Activated CD8-positive, alpha-beta T cell treated with anti-CD3 and anti-CD28 coated beads, Interleukin-2, amount 10 ng/mL, durations not matched to agents 7 days and 5 days (primary cell): Measurements from ENCODE around the gene RTN4RL1. TPM values are rescaled to one million over a fixed set of nuclear protein-coding genes. Genes with fewer than 3 reads are reported as not detected.
A peak's percentile ranks its signal among the peaks of the same experiment; 100 is the strongest.

Experiments used
- ATAC-seq: fragments of 150-1000 bp; cut with Tn5 transposase; one replicate; pipeline ENCODE4 v1.10.0; 2021; ENCODE audit warnings: moderate library complexity
- CTCF ChIA-PET: fragments of 350-600 bp; sonication (Branson Sonifier 250); formaldehyde crosslinking; loops from one replicate; lab custom pipeline; 2021; ENCODE audit warnings: antibody characterized with exemption; lab: Charles Lee
- POLR2A ChIA-PET: fragments of 350-600 bp; sonication (Branson Sonifier 250); formaldehyde crosslinking; loops from one replicate; lab custom pipeline; 2021; ENCODE audit warnings: antibody characterized with exemption; lab: Charles Lee
- DNase-seq: peaks from one replicate; pipeline ENCODE4 v3.0.0-alpha.2; 2020
- H3K27ac Mint-ChIP-seq: one replicate; pipeline ENCODE4 v1.8.0; 2021; ENCODE audit warnings: mild to moderate bottlenecking, mixed read lengths
- H3K27me3 Mint-ChIP-seq: one replicate; pipeline ENCODE4 v1.8.0; 2021; ENCODE audit warnings: low read depth, mixed read lengths
- H3K36me3 Mint-ChIP-seq: one replicate; pipeline ENCODE4 v1.8.0; 2021; ENCODE audit warnings: low read depth, mixed read lengths
- H3K4me1 Mint-ChIP-seq: one replicate; pipeline ENCODE4 v1.8.0; 2021; ENCODE audit warnings: low read depth, mixed read lengths
- H3K4me3 Mint-ChIP-seq: one replicate; pipeline ENCODE4 v1.8.0; 2021; ENCODE audit warnings: mild to moderate bottlenecking, mixed read lengths
- H3K9me3 Mint-ChIP-seq: one replicate; pipeline ENCODE4 v1.8.0; 2022; ENCODE audit warnings: mixed read lengths; ENCODE audit not compliant: insufficient read depth
- total RNA-seq, 2 experiments: library from RNA; stranded (reverse); gene quantifications; one replicate each; pipeline ENCODE4 v1.2.3, GENCODE V29; 2021

The RTN4RL1 gene
- total RNA-seq, 2 experiments from 2014 or later = 0.10 to 0.18 TPM

- ATAC-seq = peak; percentile 30
- Mint-ChIP-seq H3K27me3 (peaks cover 14% of the 10 kb centered on the region), H3K36me3 (peaks cover 9% of the 10 kb centered on the region), H3K9me3 (no peaks in the 10 kb centered on the region), H3K4me3 (peak overlapping the region; percentile 78), H3K27ac (peak overlapping the region; percentile 82), H3K4me1 (peaks cover 30% of the 10 kb centered on the region)
- POLR2A ChIA-PET = interaction anchor here (1.1 to 5.9 kb wide), 3 partner anchors 192 to 283 kb away, joined by 3 to 58 read pairs (median 6); partner anchors contain the start of genes SGSM2 and TSR1
- peak; percentile 84 for DNase-seq
- CTCF ChIA-PET = interaction anchor here (0.7 to 8.5 kb wide), 29 partner anchors 7 to 362 kb away, joined by 3 to 343 read pairs (median 7); partner anchors contain the start of gene SMG6
These were observed 28.5 kb upstream of the RTN4RL1 start for GRCh38 chr17:2053380-2054261.

DNA sequence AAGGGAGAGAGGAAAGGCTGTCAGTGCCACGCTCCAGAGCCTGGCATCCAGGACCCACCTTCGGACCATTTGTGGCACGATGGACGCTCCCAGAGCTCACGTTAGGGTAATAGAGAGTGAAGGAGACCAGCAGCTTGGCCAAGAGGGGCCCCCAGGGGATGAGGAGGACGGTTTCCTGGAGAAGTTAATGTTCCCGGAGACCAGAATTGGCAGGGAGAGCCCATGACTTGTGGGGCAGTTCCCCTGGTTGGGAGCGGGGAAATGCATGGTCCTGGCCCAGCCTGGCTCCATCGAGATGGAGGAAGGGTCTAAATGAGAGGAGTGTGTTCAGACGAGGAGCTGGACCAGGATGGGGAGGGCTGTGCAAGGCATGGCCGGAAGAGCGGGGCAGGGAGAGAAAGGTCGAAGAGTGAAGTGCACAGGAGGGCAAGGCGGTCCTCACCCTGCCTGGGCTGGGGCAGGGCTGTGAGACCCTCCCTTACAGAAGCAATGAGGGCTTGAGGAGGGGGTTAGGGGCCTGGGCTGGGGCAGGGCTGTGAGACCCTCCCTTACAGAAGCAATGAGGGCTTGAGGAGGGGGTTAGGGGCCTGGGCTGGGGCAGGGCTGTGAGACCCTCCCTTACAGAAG lies 26.9 kb upstream of the RTN4RL1 start:
- H3K36me3 Mint-ChIP-seq = peaks cover 3% of the 10 kb centered on the region
- ChIA-PET CTCF (interaction anchor here (1.2 kb wide), 3 partner anchors 193 to 335 kb away, joined by 3 to 5 read pairs (median 5); no protein-coding TSS in a partner anchor), POLR2A (interaction anchor here (0.6 to 1.6 kb wide), 3 partner anchors 151 to 341 kb away, joined by 3 to 5 read pairs (median 3); no protein-coding TSS in a partner anchor)
- H3K9me3 Mint-ChIP-seq = no peaks in the 10 kb centered on the region
- peak overlapping the region; percentile 10 for H3K4me3 Mint-ChIP-seq
- DNase-seq = no peak
- H3K27me3 Mint-ChIP-seq = peaks cover 14% of the 10 kb centered on the region
- no peak for ATAC-seq
- H3K27ac Mint-ChIP-seq = peak overlapping the region; percentile 6
- H3K4me1 Mint-ChIP-seq = peaks cover 30% of the 10 kb centered on the region

- peak overlapping the region; percentile 46 for H3K27ac Mint-ChIP-seq
- no peak for ATAC-seq
- no peaks in the 10 kb centered on the region for H3K9me3 Mint-ChIP-seq
- H3K4me3 Mint-ChIP-seq = peak overlapping the region; percentile 36
- H3K36me3 Mint-ChIP-seq = no peaks in the 10 kb centered on the region
- peaks cover 30% of the 10 kb centered on the region for H3K4me1 Mint-ChIP-seq
- H3K27me3 Mint-ChIP-seq = peaks cover 14% of the 10 kb centered on the region
- ChIA-PET CTCF (interaction anchor here (1.2 to 1.3 kb wide), 5 partner anchors 194 to 341 kb away, joined by 3 to 5 read pairs (median 5); no protein-coding TSS in a partner anchor), POLR2A (interaction anchor here (0.6 to 1.6 kb wide), 3 partner anchors 152 to 342 kb away, joined by 3 to 5 read pairs (median 3); no protein-coding TSS in a partner anchor)
- DNase-seq = no peak
These were observed 26.2 kb upstream of the RTN4RL1 start for GRCh38 chr17:2051061-2051932.

DNA sequence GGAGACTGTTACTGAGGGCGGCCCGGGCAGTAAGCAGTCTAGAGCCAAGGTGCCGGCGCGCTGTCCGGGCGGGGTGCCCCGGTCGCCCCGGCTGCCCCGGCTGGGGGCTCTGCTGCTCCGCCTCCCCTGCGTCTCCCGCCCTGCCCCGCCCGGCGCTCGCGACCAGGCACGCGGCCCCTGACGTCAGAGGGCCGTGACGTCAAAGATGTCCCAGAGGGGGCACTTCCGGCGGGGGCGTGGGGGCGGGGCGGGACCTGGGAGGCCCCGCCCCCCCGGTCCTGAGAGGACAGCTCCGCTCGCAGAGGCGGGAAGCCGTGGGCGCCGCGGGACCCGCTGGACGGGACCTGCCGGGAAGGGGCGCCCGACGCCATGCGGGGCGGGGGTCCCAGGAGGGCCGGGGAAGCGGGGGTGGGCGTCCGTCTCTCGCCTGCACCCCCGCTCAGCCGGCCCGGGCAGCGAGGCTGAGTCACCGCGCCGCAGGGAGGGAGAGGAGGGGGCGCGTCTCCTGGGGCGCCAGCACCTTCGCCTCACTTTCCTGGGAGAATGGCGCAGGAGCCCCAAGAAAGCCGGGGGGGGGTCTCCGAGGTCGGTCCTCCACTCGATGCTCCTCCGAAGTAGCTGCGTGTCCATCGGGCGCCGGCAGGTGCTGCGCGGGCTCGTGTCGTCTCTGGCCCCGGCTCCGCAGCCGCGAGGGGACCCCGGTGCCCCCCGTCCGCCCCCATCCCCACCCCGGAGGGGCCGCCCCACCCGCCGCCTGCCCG lies 25.3 kb upstream of the RTN4RL1 start:
- Mint-ChIP-seq H3K9me3 (no peaks in the 10 kb centered on the region), H3K27me3 (peaks cover 14% of the 10 kb centered on the region), H3K4me1 (peaks cover 30% of the 10 kb centered on the region), H3K4me3 (no peak overlapping the region), H3K36me3 (no peaks in the 10 kb centered on the region), H3K27ac (no peak overlapping the region)
- peak; percentile 77 for DNase-seq
- CTCF ChIA-PET = interaction anchor here (0.9 to 1.3 kb wide), 4 partner anchors 194 to 342 kb away, joined by 3 to 5 read pairs (median 4); no protein-coding TSS in a partner anchor
- POLR2A ChIA-PET = interaction anchor here (1.6 kb wide), 1 partner anchor 343 kb away, joined by 5 read pairs; no protein-coding TSS in a partner anchor
- peak; percentile 4 for ATAC-seq

- Mint-ChIP-seq H3K36me3 (peaks cover 5% of the 10 kb centered on the region), H3K27me3 (peaks cover 14% of the 10 kb centered on the region), H3K9me3 (no peaks in the 10 kb centered on the region), H3K4me1 (peaks cover 30% of the 10 kb centered on the region), H3K27ac (peak overlapping the region; percentile 43), H3K4me3 (peak overlapping the region; percentile 66)
- CTCF ChIA-PET = interaction anchor here (0.9 to 1.3 kb wide), 2 partner anchors 195 to 204 kb away, joined by 4 to 5 read pairs; no protein-coding TSS in a partner anchor
- peak; percentile 57 for ATAC-seq
- POLR2A ChIA-PET = no interaction called here
- peak; percentile 90 for DNase-seq
These were observed 24.5 kb upstream of the RTN4RL1 start for GRCh38 chr17:2049333-2050299.

GRCh38 chr17:2048805-2049204 lies 23.7 kb upstream of the RTN4RL1 start:
- CTCF ChIA-PET = no interaction called here
- peak overlapping the region; percentile 66 for H3K4me3 Mint-ChIP-seq
- POLR2A ChIA-PET = no interaction called here
- ATAC-seq (no peak), DNase-seq (no peak)
- H3K27me3 Mint-ChIP-seq = peaks cover 14% of the 10 kb centered on the region
- H3K27ac Mint-ChIP-seq = no peak overlapping the region
- peaks cover 11% of the 10 kb centered on the region for H3K36me3 Mint-ChIP-seq
- no peaks in the 10 kb centered on the region for H3K9me3 Mint-ChIP-seq
- H3K4me1 Mint-ChIP-seq = peaks cover 29% of the 10 kb centered on the region

DNA sequence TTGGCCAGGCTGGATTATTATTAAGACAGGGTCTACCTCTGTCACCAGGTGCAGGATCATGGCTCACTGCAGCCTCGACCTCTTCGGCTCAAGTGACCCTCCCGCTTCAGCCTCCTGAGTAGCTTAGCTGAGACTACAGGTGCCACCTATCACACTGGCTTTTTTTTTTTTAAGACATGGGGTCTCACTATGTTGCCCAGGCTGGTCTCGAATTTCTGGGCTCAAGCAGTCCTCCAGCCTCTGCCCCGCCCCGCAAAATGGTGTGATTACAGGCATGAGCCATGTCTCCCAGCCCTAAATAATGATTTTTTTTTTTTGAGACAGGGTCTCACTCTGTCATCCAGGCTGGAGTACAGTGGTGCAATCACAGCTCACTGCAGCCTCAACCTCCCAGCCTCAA lies 22.5 kb upstream of the RTN4RL1 start:
- no peak overlapping the region for H3K27ac Mint-ChIP-seq
- H3K36me3 Mint-ChIP-seq = peaks cover 22% of the 10 kb centered on the region
- CTCF ChIA-PET = interaction anchor here (0.6 to 0.8 kb wide), 2 partner anchors 199 to 379 kb away, joined by 3 read pairs; no protein-coding TSS in a partner anchor
- H3K4me3 Mint-ChIP-seq = no peak overlapping the region
- no peak for ATAC-seq
- no peak for DNase-seq
- H3K9me3 Mint-ChIP-seq = no peaks in the 10 kb centered on the region
- peaks cover 9% of the 10 kb centered on the region for H3K27me3 Mint-ChIP-seq
- peaks cover 34% of the 10 kb centered on the region for H3K4me1 Mint-ChIP-seq
- POLR2A ChIA-PET = interaction anchor here (1.3 kb wide), 1 partner anchor 224 kb away, joined by 3 read pairs; no protein-coding TSS in a partner anchor

GRCh38 chr17:2044263-2044894 lies 19.2 kb upstream of the RTN4RL1 start:
- DNase-seq (no peak), ATAC-seq (no peak)
- Mint-ChIP-seq H3K36me3 (peaks cover 26% of the 10 kb centered on the region), H3K4me3 (no peak overlapping the region), H3K27ac (no peak overlapping the region), H3K9me3 (no peaks in the 10 kb centered on the region), H3K27me3 (no peaks in the 10 kb centered on the region), H3K4me1 (peaks cover 32% of the 10 kb centered on the region)
- CTCF ChIA-PET = interaction anchor here (1.4 kb wide), 1 partner anchor 9 kb away, joined by 3 read pairs; no protein-coding TSS in a partner anchor
- POLR2A ChIA-PET = interaction anchor here (0.6 kb wide), 1 partner anchor 231 kb away, joined by 3 read pairs; no protein-coding TSS in a partner anchor

GRCh38 chr17:2043785-2044184 lies 18.7 kb upstream of the RTN4RL1 start:
- DNase-seq (no peak), ATAC-seq (no peak)
- H3K9me3 Mint-ChIP-seq = no peaks in the 10 kb centered on the region
- peaks cover 26% of the 10 kb centered on the region for H3K4me1 Mint-ChIP-seq
- no peak overlapping the region for H3K27ac Mint-ChIP-seq
- ChIA-PET CTCF (no interaction called here), POLR2A (interaction anchor here (0.6 to 1.1 kb wide), 2 partner anchors 14 to 232 kb away, joined by 3 to 4 read pairs; no protein-coding TSS in a partner anchor)
- H3K4me3 Mint-ChIP-seq = peak overlapping the region; percentile 56
- peaks cover 26% of the 10 kb centered on the region for H3K36me3 Mint-ChIP-seq
- H3K27me3 Mint-ChIP-seq = no peaks in the 10 kb centered on the region
